Common myeloid progenitor, CD34-positive (primary cell): ENCODE results near the gene OR2W3.

Experiments
- CTCF ChIA-PET: fragments of 350-600 bp; sonication (Branson Sonifier 250); formaldehyde crosslinking; loops from one replicate; lab custom pipeline; 2021; ENCODE audit warnings: antibody characterized with exemption; lab: Charles Lee
- POLR2A ChIA-PET: fragments of 350-600 bp; sonication (Branson Sonifier 250); formaldehyde crosslinking; loops from one replicate; lab custom pipeline; 2021; ENCODE audit warnings: antibody characterized with exemption; lab: Charles Lee
- DNase-seq, 3 donors: peaks; one replicate each; pipeline versions ENCODE4 v3.0.0 to v3.0.0-alpha.2; 2013
- H3K27ac ChIP-seq, 2 experiments: 1 replicate in 1 of 2; 2 replicates in 1 of 2; pipeline ENCODE4 v1.7.0; 2013; ENCODE audit warnings: inconsistent platforms in 2 of 2, low read length in 2 of 2, mild to moderate bottlenecking in 2 of 2, low read depth in 1 of 2, moderate library complexity in 1 of 2; ENCODE audit not compliant: severe bottlenecking in 2 of 2, insufficient read depth in 1 of 2, poor library complexity in 1 of 2
- H3K27me3 ChIP-seq, 5 experiments: replicated peaks in 2 of 5; 1 replicate in 3 of 5; 2 replicates in 2 of 5; pipeline versions ENCODE4 v1.6.1 to v1.7.0; 2013; ENCODE audit warnings: low read length in 4 of 5, mild to moderate bottlenecking in 2 of 5, moderate library complexity in 2 of 5, inconsistent platforms in 1 of 5; ENCODE audit not compliant: insufficient read depth in 5 of 5, control insufficient read depth in 4 of 5
- H3K36me3 ChIP-seq, 4 experiments: 1 replicate in 2 of 4; 2 replicates in 2 of 4; pipeline versions ENCODE4 v1.6.1 to v1.7.0; 2013; ENCODE audit warnings: low read length in 3 of 4, control low read depth in 1 of 4, mild to moderate bottlenecking in 1 of 4; ENCODE audit not compliant: control insufficient read depth in 4 of 4, insufficient read depth in 4 of 4
- H3K4me1 ChIP-seq, 4 experiments: 1 replicate in 3 of 4; 2 replicates in 1 of 4; pipeline versions ENCODE4 v1.6.1 to v1.7.1; 2013; ENCODE audit warnings: low read length in 3 of 4, mild to moderate bottlenecking in 3 of 4, control low read depth in 1 of 4, inconsistent platforms in 1 of 4, moderate library complexity in 1 of 4; ENCODE audit not compliant: control insufficient read depth in 4 of 4, insufficient read depth in 4 of 4; ENCODE audit errors: control extremely low read depth in 1 of 4
- H3K4me3 ChIP-seq, 7 experiments: 1 replicate in 4 of 7; 2 replicates in 3 of 7; pipeline versions ENCODE4 v1.5.1 to v1.7.0; 2013; ENCODE audit warnings: mild to moderate bottlenecking in 7 of 7, low read length in 6 of 7, moderate library complexity in 6 of 7, inconsistent platforms in 2 of 7, low read depth in 2 of 7, control low read depth in 1 of 7; ENCODE audit not compliant: insufficient read depth in 4 of 7, control insufficient read depth in 1 of 7; ENCODE audit errors: extremely low read depth in 1 of 7
- H3K9me3 ChIP-seq, 5 experiments: 1 replicate in 4 of 5; 2 replicates in 1 of 5; pipeline versions ENCODE4 v1.6.1 to v1.7.1; 2013; ENCODE audit warnings: low read length in 4 of 5, mild to moderate bottlenecking in 2 of 5, inconsistent platforms in 1 of 5, low read depth in 1 of 5, moderate library complexity in 1 of 5; ENCODE audit not compliant: control insufficient read depth in 4 of 5, insufficient read depth in 2 of 5; ENCODE audit errors: control extremely low read depth in 1 of 5
- WGBS: methylation state at CpG from one replicate; pipeline ENCODE4 v1.1.5; 2013; ENCODE audit not compliant: insufficient coverage; 5-methylcytosine and 5-hydroxymethylcytosine counted together

OR2W3 gene

DNA sequence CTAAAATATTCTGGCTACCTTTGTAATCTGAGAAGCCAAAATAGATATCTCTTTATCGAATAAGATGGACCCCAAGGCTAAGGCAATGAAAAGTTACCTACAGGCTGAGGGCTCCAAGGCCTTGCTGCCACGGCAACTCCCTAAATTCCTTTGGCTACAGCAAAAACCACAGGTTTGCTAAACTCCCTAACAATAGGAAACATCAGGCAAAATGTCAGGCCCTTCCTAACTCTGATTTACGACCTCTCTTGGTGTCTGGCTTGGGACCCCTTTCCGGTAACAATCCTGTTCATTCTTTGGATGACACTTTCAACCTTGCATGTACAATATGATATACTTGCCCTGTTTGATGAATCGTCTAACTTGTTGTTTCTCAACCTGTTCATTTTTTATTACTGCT, 13.4 kb downstream of the OR2W3 start:
- no peaks in the 10 kb centered on the region for H3K27me3 ChIP-seq
- peaks cover 0 to 4% (median 0%) of the 10 kb centered on the region in 5 experiments for H3K9me3 ChIP-seq
- 0% methylated on average over 4 of the region's 5 CpGs for WGBS
- peak overlapping the region; percentile 65 to 74 for H3K27ac ChIP-seq
- peaks cover 15 to 36% (median 25%) of the 10 kb centered on the region in 4 experiments for H3K4me1 ChIP-seq
- peak overlapping the region in 2 of 7 experiments; percentile 28 to 39 for H3K4me3 ChIP-seq
- ChIA-PET POLR2A (no interaction called here), CTCF (no interaction called here)
- H3K36me3 ChIP-seq: no peaks in the 10 kb centered on the region
- DNase-seq: peak; percentile 53 to 92 (median 88)

DNA sequence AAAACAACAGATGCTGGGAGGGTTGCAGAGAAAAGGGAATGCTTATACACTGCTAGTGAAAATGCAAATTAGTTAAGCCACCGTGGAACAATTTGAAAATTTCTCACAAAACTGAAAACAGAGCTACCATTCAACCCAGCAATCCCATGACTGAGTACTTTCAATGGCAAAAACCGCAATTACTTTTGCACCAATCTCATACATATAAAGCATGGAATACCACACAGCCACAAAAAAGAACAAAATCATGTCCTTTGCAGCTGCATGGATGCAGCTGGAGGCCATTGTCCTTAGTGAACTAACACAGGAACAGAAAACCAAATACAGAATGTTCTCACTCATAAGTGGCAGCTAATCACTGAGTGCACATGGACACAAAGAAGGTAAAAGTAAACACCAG, 18.4 kb downstream of the OR2W3 start:
- H3K9me3 ChIP-seq: peaks cover 0 to 4% (median 0%) of the 10 kb centered on the region in 5 experiments
- 94% methylated on average over 2 of the region's 2 CpGs for WGBS
- H3K36me3 ChIP-seq: no peaks in the 10 kb centered on the region
- ChIA-PET CTCF (interaction anchor here (0.7 to 1.9 kb wide), 9 partner anchors 11 to 540 kb away, joined by 3 to 7 read pairs (median 3); no protein-coding TSS in a partner anchor), POLR2A (interaction anchor here (0.6 kb wide), 1 partner anchor 422 kb away, joined by 3 read pairs; no protein-coding TSS in a partner anchor)
- H3K27me3 ChIP-seq: no peaks in the 10 kb centered on the region
- H3K4me1 ChIP-seq: peaks cover 0 to 28% (median 9%) of the 10 kb centered on the region in 4 experiments
- no peak overlapping the region for H3K27ac ChIP-seq
- no peak overlapping the region for H3K4me3 ChIP-seq
- DNase-seq: no peak

DNA sequence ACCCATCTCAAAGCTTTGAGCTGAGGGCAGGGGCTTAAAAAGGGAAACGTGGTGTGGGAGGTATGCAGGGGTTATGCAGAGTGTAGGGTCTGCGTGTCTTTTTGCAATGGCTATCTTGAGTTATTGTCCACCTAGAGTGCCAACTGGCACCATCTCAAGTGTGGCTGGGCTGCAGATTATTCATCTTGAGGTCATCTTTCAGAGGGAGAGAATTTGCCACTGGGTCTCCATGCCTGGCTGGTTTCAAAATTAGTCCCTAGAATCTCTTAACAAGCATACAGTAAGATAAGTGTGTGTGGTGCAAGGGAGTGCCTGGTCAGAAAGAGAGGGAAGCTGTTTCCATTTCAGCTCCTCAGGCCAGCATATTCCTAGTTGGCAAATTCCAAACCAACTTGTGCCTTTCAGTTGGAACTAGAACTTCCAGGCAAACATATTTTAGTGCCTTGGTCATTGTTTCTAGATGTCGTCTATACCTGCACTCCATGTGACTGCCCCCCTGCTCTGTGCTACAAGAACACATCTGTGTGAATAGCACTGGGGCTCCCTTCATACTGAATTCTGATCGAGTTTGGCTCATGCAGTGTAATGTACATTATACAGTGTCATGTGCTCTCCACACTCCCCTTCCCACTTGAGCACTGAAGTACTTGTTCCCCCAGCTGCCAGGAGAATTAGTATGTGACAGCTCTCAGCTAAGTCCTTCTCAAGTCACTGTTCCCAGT, 19.7 kb downstream of the OR2W3 start:
- CTCF ChIA-PET: interaction anchor here (1.4 to 3.6 kb wide), 5 partner anchors 8 to 233 kb away, joined by 3 to 13 read pairs (median 6); no protein-coding TSS in a partner anchor
- peaks cover 0 to 24% (median 8%) of the 10 kb centered on the region in 4 experiments for H3K4me1 ChIP-seq
- no peaks in the 10 kb centered on the region for H3K36me3 ChIP-seq
- POLR2A ChIA-PET: no interaction called here
- peak overlapping the region in 2 of 7 experiments; percentile 5 to 8 for H3K4me3 ChIP-seq
- 46% methylated on average over 2 of the region's 4 CpGs for WGBS
- peak in 2 of 3 donors; percentile 28 to 38 for DNase-seq
- no peaks in the 10 kb centered on the region for H3K27me3 ChIP-seq
- H3K9me3 ChIP-seq: peaks cover 0 to 4% (median 0%) of the 10 kb centered on the region in 5 experiments
- no peak overlapping the region for H3K27ac ChIP-seq

GRCh38 chr1:247919952-247920351, 24.6 kb downstream of the OR2W3 start, which contains the start of gene OR2T8:
TSS of gene OR2T8 (plus strand) at chr1:247920252. CDS start at chr1:247921018, 766 bp downstream.
- POLR2A ChIA-PET: no interaction called here
- CTCF ChIA-PET: no interaction called here

DNA sequence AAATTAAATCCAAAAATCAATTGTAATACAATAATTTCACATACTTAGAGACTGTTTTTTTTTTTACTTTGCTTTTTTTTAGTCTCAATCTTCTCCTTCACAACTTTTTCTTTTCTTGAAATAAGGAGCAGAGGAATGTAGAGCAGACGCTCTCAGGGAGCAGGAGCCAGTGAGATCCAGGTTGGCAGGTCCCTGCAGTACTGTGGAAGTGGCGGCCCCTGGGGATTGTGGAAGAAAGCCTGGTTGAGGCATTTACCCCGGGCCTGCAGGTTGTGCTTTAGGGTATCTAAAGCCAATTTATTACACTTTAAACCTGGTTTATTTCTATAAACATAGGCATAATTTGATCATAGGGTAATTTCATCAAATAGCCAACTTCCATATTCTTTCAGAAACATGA, 28.6 kb downstream of the OR2W3 start:
- no peak for DNase-seq
- POLR2A ChIA-PET: no interaction called here
- Histone ChIP-seq H3K4me3 (no peak overlapping the region), H3K27me3 (no peaks in the 10 kb centered on the region), H3K4me1 (no peaks in the 10 kb centered on the region), H3K27ac (no peak overlapping the region), H3K36me3 (peaks cover 0 to 2% (median 0%) of the 10 kb centered on the region in 4 experiments), H3K9me3 (no peaks in the 10 kb centered on the region)
- WGBS: 100% methylated on average over 1 of the region's 3 CpGs
- CTCF ChIA-PET: interaction anchor here (0.9 kb wide), 1 partner anchor 13 kb away, joined by 4 read pairs; no protein-coding TSS in a partner anchor

More at GRCh38 chr1:247919952-247920351, 24.6 kb downstream of the OR2W3 start, which contains the start of gene OR2T8:
- Histone ChIP-seq H3K27me3 (no peaks in the 10 kb centered on the region), H3K4me1 (peaks cover 0 to 13% (median 6%) of the 10 kb centered on the region in 4 experiments), H3K9me3 (no peaks in the 10 kb centered on the region), H3K4me3 (no peak within 1 kb of the TSS), H3K27ac (no peak within 1 kb of the TSS), H3K36me3 (peaks cover 0 to 2% (median 0%) of the 10 kb centered on the region in 4 experiments)
- no peak for DNase-seq
- no CpG with 5 or more reads among the region's 2 CpGs for WGBS

GRCh38 chr1:247924868-247925267, 29.5 kb downstream of the OR2W3 start, which contains the start of gene OR2AJ1:
TSS of gene OR2AJ1 (plus strand) at chr1:247924889. CDS start at chr1:247933769, 8,880 bp downstream.
- DNase-seq: no peak
- CTCF ChIA-PET: interaction anchor here (0.9 kb wide), 1 partner anchor 12 kb away, joined by 4 read pairs; no protein-coding TSS in a partner anchor
- WGBS: 100% methylated on average over 9 of the region's 9 CpGs
- Histone ChIP-seq H3K27me3 (no peaks in the 10 kb centered on the region), H3K4me3 (no peak within 1 kb of the TSS), H3K4me1 (no peaks in the 10 kb centered on the region), H3K9me3 (no peaks in the 10 kb centered on the region), H3K27ac (no peak within 1 kb of the TSS), H3K36me3 (peaks cover 0 to 2% (median 0%) of the 10 kb centered on the region in 4 experiments)
- POLR2A ChIA-PET: no interaction called here
